Gastrocnemius medialis (tissue), 4 donors: ENCODE measurements around the gene TSHZ1. TPM values are rescaled to one million over a fixed set of nuclear protein-coding genes. Genes with fewer than 3 reads are reported as not detected.

Experiments
- ATAC-seq, 2 donors: fragments of 150-250 bp; one replicate each; pipeline ENCODE4 v1.9.1; 2016
- DNase-seq, 2 donors: peaks; one replicate each; pipeline ENCODE4 v3.0.0-alpha.2; 2019
- H3K27ac ChIP-seq, 4 donors: fragments of 200-600 bp; sonication (generic); 1 replicate in 1 of 4; 2 replicates in 3 of 4; pipeline ENCODE4 v1.5.1; 2016 to 2018; ENCODE audit warnings: mild to moderate bottlenecking in 2 of 4, moderate library complexity in 1 of 4
- H3K27me3 ChIP-seq, 3 donors: fragments of 200-600 bp; sonication (generic) in 2 of 3; 1 replicate in 1 of 3; 2 replicates in 2 of 3; pipeline versions ENCODE4 v1.5.1 to v1.6.0; 2016 to 2019; ENCODE audit warnings: mild to moderate bottlenecking in 1 of 3, moderate library complexity in 1 of 3
- H3K36me3 ChIP-seq, 2 donors: fragments of 200-600 bp; sonication (generic) in 1 of 2; one replicate each; pipeline ENCODE4 v1.5.1; 2017 to 2018
- H3K4me1 ChIP-seq, 2 donors: fragments of 200-600 bp; sonication (generic) in 1 of 2; one replicate each; pipeline ENCODE4 v1.5.1; 2016 to 2017; ENCODE audit warnings: mild to moderate bottlenecking in 2 of 2
- H3K4me3 ChIP-seq, 4 donors: fragments of 200-600 bp; sonication (generic) in 3 of 4; 1 replicate in 1 of 4; 2 replicates in 3 of 4; pipeline ENCODE4 v1.5.1; 2016 to 2019; ENCODE audit warnings: mild to moderate bottlenecking in 2 of 4
- H3K9me3 ChIP-seq, 3 donors: fragments of 200-600 bp; sonication (generic) in 2 of 3; 1 replicate in 1 of 3; 2 replicates in 2 of 3; pipeline ENCODE4 v1.5.1; 2016 to 2019
- POLR2A ChIP-seq, 2 donors: fragments of 450-650 bp; IDR thresholded peaks; one replicate each; pipeline ENCODE4 v1.6.1; 2017; ENCODE audit warnings: antibody characterized with exemption in 2 of 2, mild to moderate bottlenecking in 2 of 2, moderate library complexity in 2 of 2
- in situ Hi-C, 4 donors: fragments of 200-750 bp; cut with MboI; loops; one replicate each; pipeline versions ENCODE4 v1.15.0 to v1.8.0; 2017; ENCODE audit warnings: low sequenced_read_pairs in 4 of 4
- intact Hi-C: fragments of 100-400 bp; cut with DNase I; formaldehyde crosslinking; loops from one replicate; pipeline ENCODE4 v1.15.1; 2023; ENCODE audit warnings: low total_unique reads
- total RNA-seq, 4 donors: library from RNA; depleted of rRNA; stranded (reverse); fragments of >200 nt; gene quantifications; one replicate each; pipeline versions ENCODE4 v1.1.0 to v1.2.3, GENCODE V29; 2016
- TF ChIP-seq, protein P1 (sequence below), 5 experiments: fragments of 450-650 bp in 3 of 5; fragments of 200-600 bp in 2 of 5; sonication (generic) in 2 of 5; IDR thresholded peaks in 4 of 5; conservative IDR thresholded peaks in 1 of 5; 1 replicate in 4 of 5; 2 replicates in 1 of 5; pipeline ENCODE4 v1.5.1; 2016 to 2019; ENCODE audit warnings: antibody characterized with exemption in 5 of 5, mild to moderate bottlenecking in 3 of 5, moderate library complexity in 3 of 5

The TSHZ1 gene
- total RNA-seq, 4 donors from 2014 or later: 5.9 to 7.9 (median 7.6) TPM

DNA sequence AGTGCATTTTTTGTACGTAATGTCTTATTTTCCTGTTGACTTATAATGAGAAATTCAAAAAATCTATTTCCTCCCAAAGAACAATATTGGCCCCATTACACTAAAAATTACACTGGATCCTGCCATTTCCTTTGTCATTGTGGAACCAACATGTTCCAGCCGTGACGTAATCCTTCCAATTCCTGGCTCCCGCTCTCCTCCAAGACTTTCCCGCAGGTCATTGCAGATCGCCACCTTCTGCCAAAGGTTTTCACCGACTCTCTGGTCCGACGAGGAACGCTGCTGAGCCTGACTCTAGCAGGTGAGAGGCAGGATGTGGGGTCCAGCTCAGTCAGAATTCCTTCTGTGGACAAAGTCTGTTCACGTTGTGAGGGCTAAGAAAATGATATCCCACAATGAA lies 39.7 kb upstream of the TSHZ1 start:
- H3K36me3 ChIP-seq: no peaks in the 10 kb centered on the region
- peak overlapping the region in 1 of 4 donors; percentile 4 for H3K4me3 ChIP-seq
- intact Hi-C loops (no loop called here), in situ Hi-C loops (loop anchor here in 2 of 4 donors (25.0 kb wide), 1 partner anchor 291 kb away; no protein-coding TSS in a partner anchor)
- DNase-seq (no peak), ATAC-seq (peak in 1 of 2 donors; percentile 20)
- no peak for TF ChIP-seq POLR2A (IDR thresholded peaks at IDR 0.05)
- TF ChIP-seq, protein P1, sequence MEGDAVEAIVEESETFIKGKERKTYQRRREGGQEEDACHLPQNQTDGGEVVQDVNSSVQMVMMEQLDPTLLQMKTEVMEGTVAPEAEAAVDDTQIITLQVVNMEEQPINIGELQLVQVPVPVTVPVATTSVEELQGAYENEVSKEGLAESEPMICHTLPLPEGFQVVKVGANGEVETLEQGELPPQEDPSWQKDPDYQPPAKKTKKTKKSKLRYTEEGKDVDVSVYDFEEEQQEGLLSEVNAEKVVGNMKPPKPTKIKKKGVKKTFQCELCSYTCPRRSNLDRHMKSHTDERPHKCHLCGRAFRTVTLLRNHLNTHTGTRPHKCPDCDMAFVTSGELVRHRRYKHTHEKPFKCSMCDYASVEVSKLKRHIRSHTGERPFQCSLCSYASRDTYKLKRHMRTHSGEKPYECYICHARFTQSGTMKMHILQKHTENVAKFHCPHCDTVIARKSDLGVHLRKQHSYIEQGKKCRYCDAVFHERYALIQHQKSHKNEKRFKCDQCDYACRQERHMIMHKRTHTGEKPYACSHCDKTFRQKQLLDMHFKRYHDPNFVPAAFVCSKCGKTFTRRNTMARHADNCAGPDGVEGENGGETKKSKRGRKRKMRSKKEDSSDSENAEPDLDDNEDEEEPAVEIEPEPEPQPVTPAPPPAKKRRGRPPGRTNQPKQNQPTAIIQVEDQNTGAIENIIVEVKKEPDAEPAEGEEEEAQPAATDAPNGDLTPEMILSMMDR (IDR thresholded peaks at IDR 0.05 in 4 of 5, conservative IDR thresholded peaks at IDR 0.05 in 1 of 5): no peak
- peak overlapping the region; percentile 43 to 72 (median 48) for H3K27ac ChIP-seq
- H3K4me1 ChIP-seq: no peaks in the 10 kb centered on the region
- H3K27me3 ChIP-seq: no peaks in the 10 kb centered on the region
- no peaks in the 10 kb centered on the region for H3K9me3 ChIP-seq

DNA sequence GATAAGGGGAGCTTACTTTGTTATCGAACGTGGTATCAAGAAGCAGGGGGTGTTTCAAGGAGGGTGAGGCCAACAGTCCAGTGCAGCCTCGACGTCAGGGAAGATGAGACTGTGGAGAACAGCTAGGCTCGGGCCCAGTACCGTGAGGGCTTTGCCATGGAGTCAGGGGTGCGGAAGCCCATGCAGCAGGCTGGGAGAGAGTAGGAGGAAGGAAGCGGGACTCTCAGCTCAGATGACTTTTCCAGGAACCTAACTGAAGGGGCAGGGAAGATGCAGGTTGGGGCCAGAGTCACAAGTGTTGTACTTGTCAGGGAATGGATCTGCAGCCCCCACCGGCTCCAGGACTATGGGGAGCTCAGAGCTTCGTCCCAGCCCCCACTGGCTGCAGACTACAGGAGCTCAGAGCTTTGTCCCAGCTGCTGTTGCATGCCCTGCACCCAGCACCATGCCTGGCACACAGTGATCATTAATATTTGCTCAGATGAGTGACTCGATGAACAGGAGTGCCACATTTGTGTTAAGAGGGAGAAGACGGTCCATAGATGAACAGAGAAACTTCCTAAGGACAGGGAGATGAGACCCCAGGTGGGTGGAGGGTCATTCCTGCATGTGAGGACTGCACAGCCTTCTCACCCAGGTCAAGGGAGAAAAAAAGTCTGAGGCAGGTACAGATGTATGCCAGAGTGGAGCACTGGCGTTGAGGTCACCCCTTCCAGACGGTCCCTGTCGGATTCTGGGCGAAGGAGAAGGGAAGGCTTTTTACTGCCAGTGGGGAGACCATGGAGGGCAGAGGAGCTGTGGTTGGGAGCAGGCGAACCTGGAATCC lies 38.1 kb upstream of the TSHZ1 start:
- intact Hi-C loops (no loop called here), in situ Hi-C loops (loop anchor here in 2 of 4 donors (25.0 kb wide), 1 partner anchor 290 kb away; no protein-coding TSS in a partner anchor)
- H3K27me3 ChIP-seq: no peaks in the 10 kb centered on the region
- ATAC-seq: no peak
- no peak overlapping the region for H3K4me3 ChIP-seq
- no peak for TF ChIP-seq POLR2A (IDR thresholded peaks at IDR 0.05)
- TF ChIP-seq, protein P1 (IDR thresholded peaks at IDR 0.05 in 4 of 5, conservative IDR thresholded peaks at IDR 0.05 in 1 of 5): no peak
- no peak overlapping the region for H3K27ac ChIP-seq
- H3K4me1 ChIP-seq: no peaks in the 10 kb centered on the region
- DNase-seq: no peak
- no peaks in the 10 kb centered on the region for H3K36me3 ChIP-seq
- H3K9me3 ChIP-seq: no peaks in the 10 kb centered on the region

DNA sequence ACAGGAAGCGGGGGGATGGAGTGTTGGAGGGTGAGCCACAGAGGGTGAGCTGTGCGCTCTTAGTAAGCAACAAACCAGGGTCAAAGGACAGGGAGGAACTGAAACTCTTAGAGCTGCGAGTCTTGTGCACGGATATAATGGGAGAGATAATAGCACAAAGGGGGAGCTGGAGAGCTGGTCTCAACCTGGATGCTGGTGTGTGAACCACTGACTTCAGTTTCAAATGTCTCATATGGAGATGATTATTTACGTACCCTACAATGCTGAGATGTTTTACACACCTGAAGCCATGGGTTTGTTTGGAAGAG lies 37.5 kb upstream of the TSHZ1 start:
- H3K27ac ChIP-seq: no peak overlapping the region
- in situ Hi-C loops: loop anchor here in 2 of 4 donors (25.0 kb wide), 1 partner anchor 289 kb away; no protein-coding TSS in a partner anchor
- intact Hi-C loops: no loop called here

DNA sequence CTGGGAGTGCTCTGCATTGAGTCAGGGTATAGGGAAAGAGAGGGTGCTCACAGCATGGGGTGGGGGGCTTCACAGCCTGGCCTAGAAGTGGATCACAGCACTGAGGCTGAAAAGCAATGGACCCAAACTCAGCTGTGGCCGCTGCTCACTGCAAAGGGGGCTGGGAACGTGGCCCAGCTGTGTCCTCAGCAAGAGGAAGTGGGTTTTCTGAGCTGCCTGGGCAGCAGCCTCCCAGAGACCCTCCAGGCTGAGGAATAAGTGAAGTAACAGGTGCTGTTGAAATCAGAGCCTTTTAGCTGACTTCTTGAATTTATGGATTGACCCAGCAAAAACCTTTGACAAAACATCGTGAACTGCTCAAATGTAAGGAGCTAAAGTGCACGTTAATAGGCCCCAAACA lies 36.9 kb upstream of the TSHZ1 start:
- no peak for ATAC-seq
- Histone ChIP-seq H3K4me1 (no peaks in the 10 kb centered on the region), H3K27ac (no peak overlapping the region), H3K4me3 (no peak overlapping the region), H3K27me3 (no peaks in the 10 kb centered on the region), H3K9me3 (no peaks in the 10 kb centered on the region), H3K36me3 (no peaks in the 10 kb centered on the region)
- intact Hi-C loops: no loop called here
- DNase-seq: no peak
- in situ Hi-C loops: loop anchor here in 2 of 4 donors (25.0 kb wide), 1 partner anchor 289 kb away; no protein-coding TSS in a partner anchor
- no peak for TF ChIP-seq POLR2A (IDR thresholded peaks at IDR 0.05)
- TF ChIP-seq, protein P1 (IDR thresholded peaks at IDR 0.05 in 4 of 5, conservative IDR thresholded peaks at IDR 0.05 in 1 of 5): no peak

More for the DNA sequence above, 37.5 kb upstream of the TSHZ1 start:
- no peak overlapping the region for H3K4me3 ChIP-seq
- ATAC-seq (no peak), DNase-seq (no peak)
- H3K9me3 ChIP-seq: no peaks in the 10 kb centered on the region
- H3K4me1 ChIP-seq: no peaks in the 10 kb centered on the region
- TF ChIP-seq, protein P1 (IDR thresholded peaks at IDR 0.05 in 4 of 5, conservative IDR thresholded peaks at IDR 0.05 in 1 of 5): no peak
- TF ChIP-seq POLR2A (IDR thresholded peaks at IDR 0.05): no peak
- H3K36me3 ChIP-seq: no peaks in the 10 kb centered on the region
- H3K27me3 ChIP-seq: no peaks in the 10 kb centered on the region
